Measurements from ENCODE around the gene GNE. TPM values are rescaled to one million over a fixed set of nuclear protein-coding genes. Genes with fewer than 3 reads are reported as not detected.

GNE gene
- total RNA-seq, 1 experiment from 2014 or later: 10.9 TPM

- no peak for ATAC-seq
- Histone ChIP-seq H3K9ac (ENCODE audit: low read length) (no peak overlapping the region), H3K9me3 (ENCODE audit: low read length) (no peaks in the 10 kb centered on the region), H3K9me2 (replicated peaks; ENCODE audit: low read length) (no peaks in the 10 kb centered on the region), H3K4me3 (ENCODE audit: low read length) (no peak overlapping the region), H3K27me3 (ENCODE audit: low read length) (no peaks in the 10 kb centered on the region), H3F3A (ENCODE audit: low read length, unreplicated experiment) (no peaks in the 10 kb centered on the region), H2AFZ (ENCODE audit: low read length) (no peak overlapping the region), H3K36me3 (ENCODE audit: low read depth, low read length) (no peaks in the 10 kb centered on the region), H4K20me1 (ENCODE audit: low read length) (no peaks in the 10 kb centered on the region), H3K4me1 (ENCODE audit: insufficient read depth, low read length) (peaks cover 12% of the 10 kb centered on the region), H3K79me2 (ENCODE audit: low read length) (no peaks in the 10 kb centered on the region), H3K27ac (ENCODE audit: low read length) (no peak overlapping the region), H3K4me2 (ENCODE audit: low read length) (no peak overlapping the region)
- ChIA-PET POLR2A (ENCODE audit: unreplicated experiment) (no interaction called here), CTCF (no interaction called here)
- BruUV-seq (replicated peaks): no TSS peak
- no peak for DNase-seq
- intact Hi-C loops (cut with micrococcal nuclease): no loop called here
- TF ChIP-seq EZH2phosphoT487 (IDR thresholded peaks at IDR 0.05; ENCODE audit: borderline replicate concordance, low read length) (no peak), EZH2 (IDR thresholded peaks at IDR 0.05; ENCODE audit: low read length, unreplicated experiment) (no peak), CTCF (conservative IDR thresholded peaks at IDR 0.05; ENCODE audit: low read depth, low read length) (no peak)
Observed at GRCh38 chr9:36293918-36294317, 35.7 kb upstream of the GNE start.

- H3K27ac ChIP-seq (ENCODE audit: low read length): no peak overlapping the region
Observed at GRCh38 chr9:36293171-36293570, 34.9 kb upstream of the GNE start.

GRCh38 chr9:36292641-36293040 is 34.4 kb upstream of the GNE start:
- DNase-seq (no peak), ATAC-seq (no peak)
- no TSS peak for BruUV-seq (replicated peaks)
- intact Hi-C loops (cut with micrococcal nuclease): no loop called here
- no peak overlapping the region for H3K27ac ChIP-seq (ENCODE audit: low read length)
- CTCF ChIA-PET: no interaction called here
- no peaks in the 10 kb centered on the region for H3K36me3 ChIP-seq (ENCODE audit: low read depth, low read length)
- no peaks in the 10 kb centered on the region for H4K20me1 ChIP-seq (ENCODE audit: low read length)
- H3K27me3 ChIP-seq (ENCODE audit: low read length): no peaks in the 10 kb centered on the region
- H3K79me2 ChIP-seq (ENCODE audit: low read length): no peaks in the 10 kb centered on the region
- POLR2A ChIA-PET (ENCODE audit: unreplicated experiment): no interaction called here
- H3K9me2 ChIP-seq (replicated peaks; ENCODE audit: low read length): no peaks in the 10 kb centered on the region
- H3K4me1 ChIP-seq (ENCODE audit: insufficient read depth, low read length): peaks cover 10% of the 10 kb centered on the region
- H2AFZ ChIP-seq (ENCODE audit: low read length): no peak overlapping the region
- H3F3A ChIP-seq (ENCODE audit: low read length, unreplicated experiment): no peaks in the 10 kb centered on the region
- no peak overlapping the region for H3K4me3 ChIP-seq (ENCODE audit: low read length)
- no peak overlapping the region for H3K9ac ChIP-seq (ENCODE audit: low read length)
- no peaks in the 10 kb centered on the region for H3K9me3 ChIP-seq (ENCODE audit: low read length)
- TF ChIP-seq EZH2 (IDR thresholded peaks at IDR 0.05; ENCODE audit: low read length, unreplicated experiment): no peak
- TF ChIP-seq CTCF (conservative IDR thresholded peaks at IDR 0.05; ENCODE audit: low read depth, low read length): no peak
- TF ChIP-seq EZH2phosphoT487 (IDR thresholded peaks at IDR 0.05; ENCODE audit: borderline replicate concordance, low read length): no peak
- no peak overlapping the region for H3K4me2 ChIP-seq (ENCODE audit: low read length)

More at GRCh38 chr9:36293171-36293570, 34.9 kb upstream of the GNE start:
- no peak for ATAC-seq
- H4K20me1 ChIP-seq (ENCODE audit: low read length): no peaks in the 10 kb centered on the region
- no peaks in the 10 kb centered on the region for H3K9me2 ChIP-seq (replicated peaks; ENCODE audit: low read length)
- H3K4me1 ChIP-seq (ENCODE audit: insufficient read depth, low read length): peaks cover 10% of the 10 kb centered on the region
- no peaks in the 10 kb centered on the region for H3F3A ChIP-seq (ENCODE audit: low read length, unreplicated experiment)
- no peaks in the 10 kb centered on the region for H3K36me3 ChIP-seq (ENCODE audit: low read depth, low read length)
- intact Hi-C loops (cut with micrococcal nuclease): no loop called here
- BruUV-seq (replicated peaks): no TSS peak
- H3K4me3 ChIP-seq (ENCODE audit: low read length): no peak overlapping the region
- ChIA-PET CTCF (no interaction called here), POLR2A (ENCODE audit: unreplicated experiment) (no interaction called here)
- no peak for DNase-seq
- no peak overlapping the region for H2AFZ ChIP-seq (ENCODE audit: low read length)
- H3K27me3 ChIP-seq (ENCODE audit: low read length): no peaks in the 10 kb centered on the region
- H3K9ac ChIP-seq (ENCODE audit: low read length): no peak overlapping the region
- no peak overlapping the region for H3K4me2 ChIP-seq (ENCODE audit: low read length)
- TF ChIP-seq EZH2phosphoT487 (IDR thresholded peaks at IDR 0.05; ENCODE audit: borderline replicate concordance, low read length): no peak
- no peak for TF ChIP-seq CTCF (conservative IDR thresholded peaks at IDR 0.05; ENCODE audit: low read depth, low read length)
- no peak for TF ChIP-seq EZH2 (IDR thresholded peaks at IDR 0.05; ENCODE audit: low read length, unreplicated experiment)
- no peaks in the 10 kb centered on the region for H3K79me2 ChIP-seq (ENCODE audit: low read length)
- H3K9me3 ChIP-seq (ENCODE audit: low read length): no peaks in the 10 kb centered on the region

All from PC-3 (cell line).